HG03103 (cell line): ENCODE results near the gene SLC38A5.
"Not testable (repeated sequence)": the region's sequence is repeated elsewhere in the genome, so short reads cannot be mapped to it uniquely, and the experiment has no call there.

Experiments used
- ATAC-seq: cut with Tn5 transposase; IDR thresholded peaks from one replicate; pipeline ENCODE4 v1.9.1; 2021; ENCODE audit warnings: low read depth; ENCODE audit not compliant: unreplicated experiment

The SLC38A5 gene

DNA sequence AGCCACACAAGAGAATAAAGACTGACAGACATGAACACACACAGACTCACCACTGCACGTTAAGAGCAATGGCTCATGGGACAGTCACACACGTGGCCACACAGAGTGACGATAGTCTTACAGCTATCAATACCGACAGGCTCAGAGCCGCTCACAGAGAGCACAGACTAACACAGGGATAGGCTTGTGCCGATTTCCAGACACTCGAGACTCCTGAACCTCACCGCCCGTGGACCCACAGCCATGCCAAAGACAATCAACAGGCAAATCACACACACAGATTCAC is 716 bp upstream of the SLC38A5 start:
- ATAC-seq, result no peak

- ATAC-seq, result no peak
These were observed 1.1 kb downstream of the SLC38A5 start for GRCh38 chrX:48468693-48469691.

- no peak for ATAC-seq
These were observed 1.8 kb downstream of the SLC38A5 start for GRCh38 chrX:48468247-48468671.

DNA sequence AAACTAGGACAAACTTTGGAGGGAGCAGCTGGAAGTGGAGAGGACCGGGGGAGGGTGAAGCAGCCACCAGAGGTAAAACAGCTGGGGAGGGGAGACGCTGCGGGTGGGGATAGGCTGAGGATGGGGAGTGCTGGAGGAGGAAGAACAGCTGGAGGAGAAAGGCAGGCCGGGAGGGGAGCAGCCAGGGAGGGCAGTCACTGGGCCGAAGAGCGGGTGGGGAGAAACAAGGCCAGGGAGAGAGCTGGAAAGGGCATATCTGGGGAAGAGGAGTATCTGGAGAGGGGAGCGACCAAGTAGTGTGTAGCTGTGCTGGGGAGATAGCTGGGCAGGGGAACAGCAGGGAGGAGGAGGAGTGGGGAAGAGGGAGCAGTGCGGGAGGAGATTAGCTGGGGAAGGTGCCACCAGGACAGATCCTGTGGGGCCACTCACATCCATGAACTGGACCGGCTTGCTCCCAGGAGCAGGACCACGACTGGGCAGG is 2.7 kb downstream of the SLC38A5 start:
- no peak for ATAC-seq

DNA sequence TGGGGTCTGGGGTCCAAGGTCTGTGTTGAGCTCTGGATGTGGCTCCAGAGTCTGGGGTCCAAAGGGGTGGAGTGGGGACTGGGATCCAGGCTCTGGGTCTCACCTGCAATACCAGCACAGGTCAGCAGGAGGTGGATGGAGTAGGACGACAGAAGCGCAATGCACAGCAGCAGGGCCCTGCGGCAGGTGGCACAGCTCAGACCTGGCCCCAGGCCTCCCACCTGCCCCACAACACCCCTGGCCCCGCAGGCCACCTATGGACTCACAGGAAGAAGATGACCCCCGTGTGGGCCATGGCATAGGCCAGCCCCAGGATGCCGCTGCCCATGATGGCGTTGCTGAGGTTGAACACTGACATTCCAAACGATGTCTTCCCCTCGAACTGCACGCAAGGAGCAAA is 3.4 kb downstream of the SLC38A5 start:
- no peak for ATAC-seq

DNA sequence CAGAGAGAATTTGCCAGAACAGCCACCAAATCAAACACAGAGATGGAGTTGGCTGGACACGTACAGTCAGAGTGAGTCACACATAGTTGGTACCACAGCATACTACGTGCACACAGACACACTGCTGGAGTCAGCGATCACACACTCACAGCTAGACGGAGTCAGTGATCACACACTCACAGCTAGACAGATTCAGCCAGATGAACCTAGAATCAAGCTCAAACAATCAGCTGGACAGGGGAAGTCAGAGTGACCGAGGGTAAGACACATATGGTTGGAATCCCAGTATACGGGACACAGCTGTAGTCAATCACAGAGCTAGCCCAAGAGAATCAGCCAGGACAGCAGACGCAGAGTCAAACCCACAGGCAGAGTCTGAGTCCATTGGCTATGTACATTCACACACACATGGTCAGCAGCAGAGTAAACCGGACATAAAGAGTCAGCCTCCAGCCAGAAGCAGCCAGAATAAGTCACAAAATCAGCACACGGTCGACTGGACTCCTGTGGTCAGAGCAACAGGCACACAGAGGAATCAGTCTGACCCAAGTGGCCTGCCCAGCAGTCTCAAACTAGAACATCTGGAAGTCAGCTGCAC is 4.6 kb downstream of the SLC38A5 start:
- ATAC-seq, result no peak

DNA sequence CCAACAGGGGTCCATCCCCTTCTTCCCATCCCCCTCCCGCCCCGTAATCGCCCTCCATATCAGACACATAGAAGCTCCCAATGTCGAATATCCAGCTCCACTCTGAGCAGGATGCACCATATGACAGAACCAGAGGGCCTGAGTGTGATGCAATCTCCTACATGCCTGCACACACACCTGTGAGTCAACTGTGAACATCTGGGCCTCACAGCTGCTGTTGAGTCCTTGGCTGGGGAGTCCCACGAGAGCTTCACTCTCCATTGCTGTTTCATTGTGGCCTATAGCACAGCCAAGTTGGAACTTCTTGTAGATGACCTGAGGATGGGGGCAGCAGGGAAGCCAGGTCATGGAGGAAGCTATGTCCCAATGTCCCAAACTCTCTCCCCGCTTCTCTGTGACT is 8.2 kb downstream of the SLC38A5 start:
- no peak for ATAC-seq

- ATAC-seq, result no peak
These were observed 9.5 kb downstream of the SLC38A5 start for GRCh38 chrX:48460606-48461005.

- no peak for ATAC-seq
These were observed 10.0 kb downstream of the SLC38A5 start for GRCh38 chrX:48460031-48460430.

DNA sequence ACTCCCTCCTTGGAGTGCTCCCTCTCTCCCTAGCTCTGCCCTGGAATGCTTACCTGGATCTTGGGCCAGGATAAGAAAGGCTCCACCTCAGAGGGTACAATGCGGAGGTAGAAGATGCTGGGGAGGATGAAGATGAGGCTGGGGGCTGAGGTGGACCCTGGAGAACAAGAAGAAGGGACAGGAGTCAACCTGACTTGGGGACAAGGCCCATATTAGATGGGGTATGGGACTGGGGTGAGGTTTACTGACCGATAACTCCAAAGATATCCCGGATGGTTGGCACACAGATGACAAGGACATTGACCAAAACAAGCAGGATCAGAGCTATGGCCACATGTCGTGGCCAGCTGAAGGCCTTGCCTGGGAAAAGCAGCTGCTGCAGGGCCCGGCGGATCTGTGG is 10.6 kb downstream of the SLC38A5 start:
- no peak for ATAC-seq

GRCh38 chrX:48458711-48459110 is 11.3 kb downstream of the SLC38A5 start:
- ATAC-seq, result no peak

DNA sequence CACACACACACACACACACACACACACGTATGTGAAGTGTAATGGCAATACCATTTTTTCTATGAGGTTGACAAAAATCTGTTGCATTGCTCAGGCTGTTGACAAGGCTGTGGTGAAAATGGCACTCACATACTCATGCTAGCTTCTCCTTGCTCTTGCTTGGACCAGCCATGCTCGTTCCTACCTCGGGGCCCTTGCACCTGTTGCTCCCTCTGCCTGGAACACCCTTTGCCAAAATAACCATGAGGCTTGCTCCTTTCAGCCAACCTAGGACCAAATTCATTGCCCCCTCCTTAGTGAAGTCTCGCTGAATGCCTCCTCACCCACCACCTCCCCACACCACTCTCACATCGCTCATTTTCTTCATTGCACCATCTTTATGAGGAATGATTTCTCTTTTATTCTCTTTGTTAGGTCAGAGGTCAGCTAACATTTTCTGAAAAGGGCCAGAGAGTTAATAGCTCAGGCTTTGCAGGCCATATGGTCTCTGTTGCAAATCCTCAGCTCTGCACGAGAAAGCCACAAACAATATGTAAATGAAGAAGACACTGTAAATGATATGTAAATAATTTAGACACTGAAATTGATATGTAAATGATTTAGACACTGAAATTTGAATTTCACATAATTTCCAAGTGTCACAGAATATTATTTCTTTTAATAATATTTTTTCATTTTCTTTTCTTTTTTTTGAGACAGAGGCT is 13.3 kb downstream of the SLC38A5 start:
- no peak for ATAC-seq

- no peak for ATAC-seq
These were observed 18.4 kb downstream of the SLC38A5 start for GRCh38 chrX:48451708-48452107.

GRCh38 chrX:48450076-48450475 is 20.0 kb downstream of the SLC38A5 start:
- no peak for ATAC-seq

DNA sequence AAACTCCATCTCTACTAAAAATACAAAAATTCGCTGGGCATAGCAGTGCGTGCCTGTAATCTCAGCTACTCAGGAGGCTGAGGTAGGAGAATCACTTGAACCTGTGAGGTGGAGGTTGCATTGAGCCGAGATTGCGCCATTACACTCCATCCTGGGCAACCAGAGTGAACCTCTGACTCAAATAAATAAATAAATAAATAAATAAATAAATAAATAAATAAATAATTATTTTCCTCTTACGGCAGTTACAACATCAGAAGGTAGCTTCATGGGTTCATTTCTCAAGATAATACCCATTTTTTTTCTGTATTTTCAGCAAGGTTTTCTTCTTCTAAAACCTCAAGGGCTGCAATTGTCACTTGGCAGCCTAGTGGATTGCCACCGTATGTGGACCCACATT is 22.9 kb downstream of the SLC38A5 start:
- ATAC-seq, result not testable (repeated sequence)

DNA sequence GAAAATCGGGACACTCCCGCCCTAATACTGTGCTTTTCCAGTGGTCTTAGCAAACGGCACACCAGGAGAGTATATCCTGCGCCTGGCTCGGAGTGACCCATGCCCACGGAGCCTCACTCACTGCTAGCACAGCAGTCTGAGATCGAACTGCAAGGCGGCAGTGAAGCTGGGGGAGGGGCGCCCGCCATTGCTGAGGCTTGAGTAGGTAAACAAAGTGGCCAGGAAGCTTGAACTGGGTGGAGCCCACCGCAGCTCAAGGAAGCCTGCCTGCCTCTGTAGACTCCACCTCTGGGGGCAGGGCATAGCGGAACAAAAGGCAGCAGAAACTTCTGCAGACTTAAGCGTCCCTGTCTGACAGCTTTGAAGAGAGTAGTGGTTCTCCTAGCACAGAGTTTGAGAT is 36.3 kb downstream of the SLC38A5 start:
- ATAC-seq, result not testable (repeated sequence)

- ATAC-seq, result not testable (repeated sequence)
These were observed 39.9 kb downstream of the SLC38A5 start for GRCh38 chrX:48430166-48430565.

- not testable (repeated sequence) for ATAC-seq
These were observed 40.5 kb downstream of the SLC38A5 start for GRCh38 chrX:48429606-48430005.

GRCh38 chrX:48427027-48427716 is 42.9 kb downstream of the SLC38A5 start:
- ATAC-seq, result not testable (repeated sequence)

- ATAC-seq, result not testable (repeated sequence)
These were observed 58.2 kb downstream of the SLC38A5 start, which contains the start of gene SSX4B for GRCh38 chrX:48411860-48412259. Gene SSX4B (minus strand): TSS chrX:48411960. CDS start chrX:48411372, 588 bp downstream.
